Caco-2 (cell line): ENCODE results near the gene TOMM70. TPM values are rescaled to one million over a fixed set of nuclear protein-coding genes. Genes with fewer than 3 reads are reported as not detected.

Experiments used
- BruUV-seq: library from RNA; stranded (reverse); fragments of 400-500 nt; replicated peaks from 2 replicates; lab custom pipeline; 2021; lab: Mats Ljungman, UMichigan
- CTCF ChIA-PET: fragments of 300-600 bp; sonication (Branson Sonifier 250); formaldehyde crosslinking; loops from one replicate; lab custom pipeline; 2022; ENCODE audit warnings: antibody characterized with exemption; lab: Charles Lee
- POLR2A ChIA-PET: fragments of 300-600 bp; sonication (Branson Sonifier 250); formaldehyde crosslinking; loops from one replicate; lab custom pipeline; 2022; ENCODE audit warnings: antibody characterized with exemption; lab: Charles Lee
- DNase-seq, 2 experiments: peaks; one replicate each; pipeline versions ENCODE4 v3.0.0 to v3.0.0-alpha.2; 2020 to 2022
- H3K27me3 ChIP-seq: replicated peaks from 2 replicates; pipeline ENCODE4 v1.6.0; 2011; ENCODE audit warnings: low read length; ENCODE audit not compliant: control insufficient read depth, insufficient read depth
- H3K36me3 ChIP-seq: 2 replicates; pipeline ENCODE4 v1.5.1; 2011; ENCODE audit warnings: low read length; ENCODE audit not compliant: control insufficient read depth, insufficient read depth
- H3K4me1 ChIP-seq: fragments of 250-450 bp; sonication (Bioruptor Pico); 2 replicates; pipeline ENCODE4 v1.5.1; 2020; ENCODE audit warnings: mild to moderate bottlenecking
- H3K4me3 ChIP-seq: 2 replicates; pipeline ENCODE4 v1.5.1; 2011; ENCODE audit warnings: low read depth, mild to moderate bottlenecking, control low read depth, low read length
- H3K9me3 ChIP-seq: fragments of 250-450 bp; sonication (Bioruptor Pico); 2 replicates; pipeline ENCODE4 v1.5.1; 2020; ENCODE audit warnings: mild to moderate bottlenecking, moderate library complexity
- H3K27ac Mint-ChIP-seq: one replicate; pipeline ENCODE4 v1.8.0; 2022; ENCODE audit warnings: mixed read lengths; ENCODE audit not compliant: unreplicated experiment
- H3K27me3 Mint-ChIP-seq: one replicate; pipeline ENCODE4 v1.8.0; 2022; ENCODE audit warnings: mixed read lengths; ENCODE audit not compliant: insufficient read depth, unreplicated experiment
- H3K36me3 Mint-ChIP-seq: one replicate; pipeline ENCODE4 v1.8.0; 2022; ENCODE audit warnings: mild to moderate bottlenecking, mixed read lengths; ENCODE audit not compliant: insufficient read depth, unreplicated experiment
- H3K4me1 Mint-ChIP-seq: one replicate; pipeline ENCODE4 v1.8.0; 2022; ENCODE audit warnings: low read depth, mixed read lengths; ENCODE audit not compliant: unreplicated experiment
- H3K4me3 Mint-ChIP-seq: one replicate; pipeline ENCODE4 v1.8.0; 2022; ENCODE audit warnings: mild to moderate bottlenecking, moderate library complexity, mixed read lengths; ENCODE audit not compliant: unreplicated experiment
- H3K9me3 Mint-ChIP-seq: one replicate; pipeline ENCODE4 v1.8.0; 2022; ENCODE audit warnings: mixed read lengths; ENCODE audit not compliant: unreplicated experiment
- intact Hi-C: fragments of 100-400 bp; cut with micrococcal nuclease; formaldehyde crosslinking; loops from one replicate; pipeline ENCODE4 v1.10.0; 2022; ENCODE audit not compliant: unreplicated experiment
- total RNA-seq: library from RNA; stranded (reverse); gene quantifications from 2 replicates; pipeline ENCODE4 v1.2.3, GENCODE V29; 2022
- TF ChIP-seq, protein P1 (sequence below), 2 experiments: fragments of 200-600 bp in 1 of 2; IDR thresholded peaks; 1 replicate in 1 of 2; 2 replicates in 1 of 2; pipeline versions ENCODE4 v1.5.1 to v1.8.0; 2011 to 2022; ENCODE audit warnings: antibody characterized with exemption in 1 of 2, control low read depth in 1 of 2, inconsistent platforms in 1 of 2, low read depth in 1 of 2, low read length in 1 of 2, mild to moderate bottlenecking in 1 of 2, moderate library complexity in 1 of 2; ENCODE audit not compliant: insufficient read depth in 1 of 2, severe bottlenecking in 1 of 2, unreplicated experiment in 1 of 2

TOMM70 gene
- total RNA-seq, 1 experiment from 2014 or later = 50.7 TPM

DNA sequence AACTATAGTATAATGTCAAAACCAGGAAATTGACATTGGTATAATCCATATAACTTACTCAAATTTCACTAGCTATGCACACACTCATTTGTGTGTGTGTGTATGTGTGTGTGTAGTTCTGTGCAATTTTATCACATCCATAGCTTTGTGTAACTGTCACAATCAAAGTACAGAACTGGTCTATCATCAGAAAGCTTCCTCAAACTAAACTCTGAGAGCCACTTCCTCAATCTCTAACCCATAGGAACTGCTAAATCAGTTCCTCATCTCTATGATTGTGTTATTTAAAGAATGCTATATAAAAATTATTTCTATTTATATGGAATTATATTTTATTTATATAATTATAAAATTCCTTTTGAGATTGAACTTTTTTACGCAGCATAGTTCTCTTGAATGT, 18.5 kb upstream of the TOMM70 start:
- Mint-ChIP-seq H3K4me3 (no peak overlapping the region), H3K27ac (no peak overlapping the region), H3K9me3 (no peaks in the 10 kb centered on the region), H3K27me3 (no peaks in the 10 kb centered on the region), H3K36me3 (no peaks in the 10 kb centered on the region), H3K4me1 (no peaks in the 10 kb centered on the region)
- intact Hi-C loops = no loop called here
- no peaks in the 10 kb centered on the region for H3K36me3 ChIP-seq
- ChIA-PET POLR2A (no interaction called here), CTCF (no interaction called here)
- no peak overlapping the region for H3K4me3 ChIP-seq
- no peaks in the 10 kb centered on the region for H3K4me1 ChIP-seq
- DNase-seq = no peak
- no peaks in the 10 kb centered on the region for H3K27me3 ChIP-seq
- BruUV-seq = no TSS peak
- TF ChIP-seq, protein P1, sequence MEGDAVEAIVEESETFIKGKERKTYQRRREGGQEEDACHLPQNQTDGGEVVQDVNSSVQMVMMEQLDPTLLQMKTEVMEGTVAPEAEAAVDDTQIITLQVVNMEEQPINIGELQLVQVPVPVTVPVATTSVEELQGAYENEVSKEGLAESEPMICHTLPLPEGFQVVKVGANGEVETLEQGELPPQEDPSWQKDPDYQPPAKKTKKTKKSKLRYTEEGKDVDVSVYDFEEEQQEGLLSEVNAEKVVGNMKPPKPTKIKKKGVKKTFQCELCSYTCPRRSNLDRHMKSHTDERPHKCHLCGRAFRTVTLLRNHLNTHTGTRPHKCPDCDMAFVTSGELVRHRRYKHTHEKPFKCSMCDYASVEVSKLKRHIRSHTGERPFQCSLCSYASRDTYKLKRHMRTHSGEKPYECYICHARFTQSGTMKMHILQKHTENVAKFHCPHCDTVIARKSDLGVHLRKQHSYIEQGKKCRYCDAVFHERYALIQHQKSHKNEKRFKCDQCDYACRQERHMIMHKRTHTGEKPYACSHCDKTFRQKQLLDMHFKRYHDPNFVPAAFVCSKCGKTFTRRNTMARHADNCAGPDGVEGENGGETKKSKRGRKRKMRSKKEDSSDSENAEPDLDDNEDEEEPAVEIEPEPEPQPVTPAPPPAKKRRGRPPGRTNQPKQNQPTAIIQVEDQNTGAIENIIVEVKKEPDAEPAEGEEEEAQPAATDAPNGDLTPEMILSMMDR (IDR thresholded peaks at IDR 0.05; ENCODE audit: insufficient read depth in 1 of 2, low read depth in 1 of 2, low read length in 1 of 2, severe bottlenecking in 1 of 2, unreplicated experiment in 1 of 2) = no peak
- no peaks in the 10 kb centered on the region for H3K9me3 ChIP-seq

DNA sequence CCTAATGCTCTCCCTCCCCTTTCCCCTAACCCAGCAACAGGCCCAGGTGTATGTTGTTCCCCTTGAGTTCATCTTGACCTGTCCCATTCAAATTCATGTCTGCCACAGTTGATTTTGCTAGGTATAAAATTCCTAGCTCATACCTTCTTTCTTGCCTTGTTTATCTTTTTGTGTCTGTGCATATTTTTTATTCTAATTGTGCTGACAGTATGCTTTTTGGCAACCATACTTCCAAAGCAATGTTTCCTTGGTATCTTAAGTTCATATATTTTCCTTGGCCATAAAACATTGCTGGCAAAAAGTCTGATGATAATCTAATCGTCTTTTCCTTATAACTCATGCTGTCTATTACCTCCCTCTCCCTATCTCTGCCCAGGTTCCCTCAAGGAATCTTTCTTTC, 16.0 kb upstream of the TOMM70 start:
- POLR2A ChIA-PET = no interaction called here
- no TSS peak for BruUV-seq
- H3K4me1 Mint-ChIP-seq = no peaks in the 10 kb centered on the region
- CTCF ChIA-PET = no interaction called here
- no peaks in the 10 kb centered on the region for H3K27me3 Mint-ChIP-seq
- Histone ChIP-seq H3K4me1 (no peaks in the 10 kb centered on the region), H3K9me3 (no peaks in the 10 kb centered on the region), H3K27me3 (no peaks in the 10 kb centered on the region), H3K36me3 (no peaks in the 10 kb centered on the region), H3K4me3 (no peak overlapping the region)
- intact Hi-C loops = no loop called here
- TF ChIP-seq, protein P1 (IDR thresholded peaks at IDR 0.05; ENCODE audit: insufficient read depth in 1 of 2, low read depth in 1 of 2, low read length in 1 of 2, severe bottlenecking in 1 of 2, unreplicated experiment in 1 of 2) = no peak
- no peaks in the 10 kb centered on the region for H3K9me3 Mint-ChIP-seq
- H3K27ac Mint-ChIP-seq = no peak overlapping the region
- no peak for DNase-seq
- H3K36me3 Mint-ChIP-seq = no peaks in the 10 kb centered on the region
- no peak overlapping the region for H3K4me3 Mint-ChIP-seq

DNA sequence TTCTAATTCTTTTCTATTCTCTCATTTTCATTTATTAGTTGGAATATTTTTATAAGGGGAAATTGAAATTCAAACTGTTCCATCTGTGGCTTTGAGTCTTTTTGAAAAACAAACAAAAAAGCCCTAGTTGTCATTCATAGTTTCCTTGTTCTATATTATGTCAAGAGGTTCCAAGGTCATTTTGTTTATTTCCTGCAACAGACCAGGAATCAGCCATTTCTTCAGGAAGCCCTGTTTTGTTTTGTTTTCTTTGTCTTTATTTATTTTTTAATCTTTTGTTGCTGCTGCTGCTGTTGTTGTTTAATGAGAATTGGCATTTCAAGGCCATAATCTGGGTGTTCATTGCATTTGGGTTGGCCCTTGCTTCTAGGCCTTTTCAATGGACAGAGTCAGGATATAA, 15.3 kb upstream of the TOMM70 start:
- no peaks in the 10 kb centered on the region for H3K9me3 Mint-ChIP-seq
- ChIA-PET POLR2A (no interaction called here), CTCF (no interaction called here)
- H3K27ac Mint-ChIP-seq = no peak overlapping the region
- no peak overlapping the region for H3K4me3 Mint-ChIP-seq
- no peaks in the 10 kb centered on the region for H3K27me3 Mint-ChIP-seq
- no peaks in the 10 kb centered on the region for H3K4me1 Mint-ChIP-seq
- no peak for DNase-seq
- no TSS peak for BruUV-seq
- H3K36me3 Mint-ChIP-seq = no peaks in the 10 kb centered on the region
- H3K36me3 ChIP-seq = no peaks in the 10 kb centered on the region
- H3K27me3 ChIP-seq = no peaks in the 10 kb centered on the region
- H3K4me1 ChIP-seq = no peaks in the 10 kb centered on the region
- no peak overlapping the region for H3K4me3 ChIP-seq
- TF ChIP-seq, protein P1 (IDR thresholded peaks at IDR 0.05; ENCODE audit: insufficient read depth in 1 of 2, low read depth in 1 of 2, low read length in 1 of 2, severe bottlenecking in 1 of 2, unreplicated experiment in 1 of 2) = no peak
- H3K9me3 ChIP-seq = no peaks in the 10 kb centered on the region
- intact Hi-C loops = no loop called here
